Thoracic aorta (tissue), 2 donors: Measurements from ENCODE around the gene MRPL20. TPM values are rescaled to one million over a fixed set of nuclear protein-coding genes. Genes with fewer than 3 reads are reported as not detected.

Source experiments
- ATAC-seq: fragments of 150-250 bp; one replicate; pipeline ENCODE4 v1.8.0; 2017; ENCODE audit warnings: low read depth; ENCODE audit not compliant: insufficient number of reproducible peaks, low FRiP score
- DNase-seq: peaks from one replicate; pipeline ENCODE4 v3.0.0-alpha.2; 2020; ENCODE audit warnings: low spot score
- H3K27ac ChIP-seq, 2 donors: fragments of 200-600 bp; sonication (generic); 1 replicate in 1 of 2; 2 replicates in 1 of 2; pipeline ENCODE4 v1.5.1; 2016; ENCODE audit warnings: mild to moderate bottlenecking in 2 of 2, moderate library complexity in 2 of 2
- H3K27me3 ChIP-seq: fragments of 200-600 bp; sonication (generic); replicated peaks from 2 replicates; pipeline ENCODE4 v1.6.0; 2016; ENCODE audit warnings: mild to moderate bottlenecking; ENCODE audit not compliant: insufficient read depth
- H3K36me3 ChIP-seq: fragments of 200-600 bp; sonication (generic); one replicate; pipeline ENCODE4 v1.5.1; 2016
- H3K4me1 ChIP-seq, 2 donors: fragments of 200-600 bp; sonication (generic); 1 replicate in 1 of 2; 2 replicates in 1 of 2; pipeline versions ENCODE4 v1.5.1 to v1.6.0; 2016; ENCODE audit warnings: low read depth in 2 of 2, mild to moderate bottlenecking in 1 of 2; ENCODE audit not compliant: control insufficient read depth in 1 of 2
- H3K4me3 ChIP-seq: fragments of 200-600 bp; sonication (generic); 2 replicates; pipeline ENCODE4 v1.5.1; 2016; ENCODE audit warnings: mild to moderate bottlenecking
- H3K9me3 ChIP-seq: fragments of 200-600 bp; sonication (generic); 2 replicates; pipeline ENCODE4 v1.5.1; 2016
- CTCF ChIP-seq: fragments of 200-600 bp; sonication (generic); IDR thresholded peaks from one replicate; pipeline ENCODE4 v1.5.1; 2019; ENCODE audit warnings: antibody characterized with exemption
- total RNA-seq, 2 donors: library from RNA; depleted of rRNA; stranded (reverse); fragments of >200 nt; gene quantifications; one replicate each; pipeline versions ENCODE4 v1.1.0 to v1.2.3, GENCODE V29; 2016

Gene MRPL20
- total RNA-seq, 2 donors from 2014 or later = 96.9 to 121 TPM

DNA sequence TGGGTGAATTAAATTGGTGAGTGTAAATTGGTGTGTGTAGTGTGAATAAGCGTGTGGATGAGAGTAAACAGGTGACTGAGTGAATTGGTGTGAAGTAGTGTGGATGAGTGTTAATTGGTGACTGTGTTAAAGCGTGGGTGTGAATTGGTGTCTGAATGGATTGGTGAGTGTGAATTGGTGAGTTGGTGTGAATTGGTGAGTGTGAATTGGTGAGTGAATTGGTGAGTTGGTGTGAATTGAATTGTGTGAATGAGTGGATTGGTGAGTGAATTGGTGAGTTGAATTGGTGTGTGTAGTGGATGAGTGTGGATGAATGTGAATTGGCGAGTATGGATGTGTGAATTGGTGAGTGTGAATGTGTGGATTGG is 40.4 kb downstream of the MRPL20 start:
- Histone ChIP-seq H3K9me3 (no peaks in the 10 kb centered on the region), H3K4me3 (no peak overlapping the region), H3K36me3 (no peaks in the 10 kb centered on the region), H3K4me1 (peaks cover 1 to 13% of the 10 kb centered on the region in 2 donors), H3K27me3 (no peaks in the 10 kb centered on the region), H3K27ac (no peak overlapping the region)
- TF ChIP-seq CTCF = no peak
- no peak for DNase-seq
- ATAC-seq = no peak

GRCh38 chr1:1365875-1366698 is 41.0 kb downstream of the MRPL20 start:
- ATAC-seq (no peak), DNase-seq (no peak)
- Histone ChIP-seq H3K36me3 (no peaks in the 10 kb centered on the region), H3K27me3 (no peaks in the 10 kb centered on the region), H3K27ac (no peak overlapping the region), H3K9me3 (no peaks in the 10 kb centered on the region), H3K4me1 (peaks cover 4 to 15% of the 10 kb centered on the region in 2 donors), H3K4me3 (no peak overlapping the region)
- no peak for TF ChIP-seq CTCF

DNA sequence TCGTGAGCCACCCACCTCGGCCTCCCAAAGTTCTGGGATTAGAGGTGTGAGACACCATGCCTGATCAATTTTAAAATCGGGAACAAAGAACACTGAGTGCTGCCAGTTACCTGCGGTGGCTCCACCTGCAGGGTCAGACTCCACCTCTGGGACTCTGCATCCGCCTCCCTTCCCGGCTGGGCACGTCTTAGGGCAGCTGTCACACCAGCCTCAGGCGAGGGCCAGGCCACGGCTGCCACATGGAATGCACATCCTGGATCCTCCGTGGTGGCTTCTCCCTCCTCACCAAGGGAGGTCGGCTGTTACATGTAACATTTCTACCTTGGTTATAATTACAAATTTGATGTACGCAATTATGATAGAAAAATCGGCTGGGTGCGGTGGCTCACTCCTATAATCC is 42.8 kb downstream of the MRPL20 start:
- no peaks in the 10 kb centered on the region for H3K9me3 ChIP-seq
- ATAC-seq = no peak
- no peak for DNase-seq
- TF ChIP-seq CTCF = no peak
- no peaks in the 10 kb centered on the region for H3K36me3 ChIP-seq
- peaks cover 18 to 32% of the 10 kb centered on the region in 2 donors for H3K4me1 ChIP-seq
- H3K4me3 ChIP-seq = no peak overlapping the region
- no peak overlapping the region for H3K27ac ChIP-seq
- no peaks in the 10 kb centered on the region for H3K27me3 ChIP-seq

DNA sequence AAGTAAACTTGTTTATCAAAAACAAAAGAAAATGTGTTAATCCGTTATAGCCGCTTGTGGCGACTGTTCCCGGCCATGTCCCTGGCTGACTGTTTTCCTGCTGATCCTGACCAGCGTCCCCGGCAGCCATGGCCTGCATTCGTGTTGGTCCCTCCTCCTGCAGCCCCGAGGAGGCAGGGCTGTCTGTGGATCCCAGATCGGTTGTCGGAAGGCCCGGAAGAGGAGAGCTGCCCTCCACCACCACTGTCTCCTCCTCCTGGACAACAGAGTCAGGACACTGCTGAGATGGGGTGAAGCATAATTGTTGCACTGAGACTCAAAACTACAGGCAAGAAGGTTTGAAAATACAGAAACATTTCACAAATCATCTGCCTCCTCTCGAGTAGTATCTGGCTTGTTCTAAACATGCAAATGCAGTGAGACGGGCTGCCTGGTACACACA is 45.1 kb downstream of the MRPL20 start:
- Histone ChIP-seq H3K27ac (peak overlapping the region; percentile 97 to 99), H3K36me3 (no peaks in the 10 kb centered on the region), H3K9me3 (no peaks in the 10 kb centered on the region), H3K4me1 (peaks cover 27 to 43% of the 10 kb centered on the region in 2 donors), H3K4me3 (no peak overlapping the region), H3K27me3 (no peaks in the 10 kb centered on the region)
- no peak for ATAC-seq
- no peak for DNase-seq
- TF ChIP-seq CTCF = no peak

- no peak for TF ChIP-seq CTCF
- no peaks in the 10 kb centered on the region for H3K36me3 ChIP-seq
- no peak for ATAC-seq
- no peaks in the 10 kb centered on the region for H3K9me3 ChIP-seq
- H3K4me1 ChIP-seq = peaks cover 27 to 47% of the 10 kb centered on the region in 2 donors
- H3K27ac ChIP-seq = peak overlapping the region; percentile 97 to 99
- H3K4me3 ChIP-seq = no peak overlapping the region
- no peaks in the 10 kb centered on the region for H3K27me3 ChIP-seq
- no peak for DNase-seq
Observed at GRCh38 chr1:1361233-1361981, 45.7 kb downstream of the MRPL20 start.
